ENCODE measurements around the gene PTPRN2. TPM values are rescaled to one million over a fixed set of nuclear protein-coding genes. Genes with fewer than 3 reads are reported as not detected.

PTPRN2 gene
- total and polyA plus RNA-seq, 2 of the 8 experiments (the other 6 are each of a cell fraction or from before 2014, with no cell fraction given): 2.6 to 4.5 TPM

DNA sequence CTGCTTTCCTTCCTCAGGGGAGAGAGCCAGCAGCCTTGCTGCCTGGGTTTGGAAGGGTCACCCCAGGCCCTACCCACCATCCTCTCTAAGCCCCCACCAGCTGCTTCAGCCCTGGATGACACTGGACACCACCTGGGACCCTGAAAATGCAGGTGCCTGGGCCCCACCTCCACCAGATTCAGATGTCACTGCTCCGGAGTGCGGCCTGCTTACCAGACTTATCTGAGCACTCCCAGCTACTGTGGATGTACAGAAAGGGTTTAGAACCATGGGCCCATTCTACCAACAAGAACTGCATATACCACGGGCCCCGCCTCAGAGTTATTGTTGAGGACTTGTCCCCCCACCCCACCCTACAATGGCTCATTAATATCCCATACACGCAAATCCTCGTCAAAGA, 172.3 kb downstream of the PTPRN2 start:
- Histone ChIP-seq H3K4me3 (ENCODE audit: extremely low read depth in 1 of 4, insufficient read depth in 2 of 4, low read depth in 3 of 4, low read length in 4 of 4) (no peak overlapping the region), H3K27me3 (replicated peaks in 1 of 4; ENCODE audit: control insufficient read depth in 3 of 4, extremely low read depth in 1 of 4, insufficient read depth in 3 of 4, low read length in 3 of 4) (no peaks in the 10 kb centered on the region), H3K18ac (ENCODE audit: extremely low read depth, low read length) (no peak overlapping the region), H2BK5ac (ENCODE audit: low read depth, low read length) (no peak overlapping the region), H2BK12ac (ENCODE audit: low read depth, low read length) (no peak overlapping the region), H3K9me3 (ENCODE audit: insufficient read depth in 2 of 2, low read depth in 1 of 2, low read length in 1 of 2) (peaks cover 17 to 26% of the 10 kb centered on the region in 2 experiments), H4K91ac (replicated peaks; ENCODE audit: insufficient read length, low read length) (no peak overlapping the region), H3K27ac (ENCODE audit: low read depth, low read length) (no peak overlapping the region), H2BK120ac (replicated peaks; ENCODE audit: low read depth, low read length) (no peak overlapping the region), H3K14ac (ENCODE audit: insufficient read length) (no peak overlapping the region), H2BK15ac (ENCODE audit: low read length) (no peak overlapping the region), H3K9ac (replicated peaks in 1 of 4; ENCODE audit: extremely low read depth in 1 of 4, low read depth in 3 of 4, low read length in 3 of 4) (no peak overlapping the region), H3K56ac (replicated peaks; ENCODE audit: insufficient read length, low read depth, low read length) (no peak overlapping the region), H3K4ac (replicated peaks; ENCODE audit: insufficient read length, low read depth, low read length) (no peak overlapping the region), H2AFZ (ENCODE audit: low read length) (no peak overlapping the region), H4K8ac (ENCODE audit: extremely low read depth, insufficient read depth, low read length) (no peak overlapping the region), H3K79me1 (ENCODE audit: low read depth, low read length) (no peaks in the 10 kb centered on the region), H3K36me3 (ENCODE audit: control insufficient read depth in 2 of 4, insufficient read depth in 4 of 4, low read length in 3 of 4) (no peaks in the 10 kb centered on the region), H3K23ac (ENCODE audit: insufficient read length) (no peak overlapping the region), H2AK5ac (ENCODE audit: low read depth, low read length) (no peak overlapping the region), H2BK20ac (ENCODE audit: low read length) (no peak overlapping the region), H3K4me1 (replicated peaks in 1 of 4; ENCODE audit: control insufficient read depth in 3 of 4, insufficient read depth in 4 of 4, low read length in 3 of 4) (peaks cover 0 to 4% (median 0%) of the 10 kb centered on the region in 4 experiments; a peak in 2 of 7 replicates), H4K5ac (ENCODE audit: insufficient read length, low read depth, low read length) (no peak overlapping the region), H4K20me1 (replicated peaks in 1 of 2; ENCODE audit: control insufficient read depth in 1 of 2, insufficient read depth in 2 of 2, low read length in 2 of 2) (no peaks in the 10 kb centered on the region), H3K4me2 (ENCODE audit: insufficient read depth in 1 of 2, low read depth in 2 of 2, low read length in 2 of 2) (no peak overlapping the region), H3K23me2 (ENCODE audit: low read depth, low read length) (no peaks in the 10 kb centered on the region), H3K79me2 (ENCODE audit: control insufficient read depth in 1 of 2, insufficient read depth in 2 of 2, low read length in 2 of 2) (no peaks in the 10 kb centered on the region)
- 89% methylated on average over 6 of the region's 6 CpGs; no CpG with 5 or more reads in 1 of the 2 experiments for WGBS, 2 experiments (ENCODE audit: extremely low coverage in 1 of 2, insufficient coverage in 1 of 2, insufficient read length in 1 of 2, insufficient replicate concordance in 2 of 2, low coverage in 1 of 2, low lambda C conversion rate in 2 of 2, missing lambda C conversion rate in 1 of 2)
- TF ChIP-seq YY1 (IDR thresholded peaks at IDR 0.05; ENCODE audit: low read depth, low read length): no peak
- TF ChIP-seq POLR2A (IDR thresholded peaks at IDR 0.05; ENCODE audit: control extremely low read depth in 1 of 2, low read depth in 2 of 2, low read length in 2 of 2): no peak
- TF ChIP-seq TCF12 (IDR thresholded peaks at IDR 0.05; ENCODE audit: low read depth, low read length): no peak
- no peak for TF ChIP-seq SP2 (IDR thresholded peaks at IDR 0.05; ENCODE audit: low read length)
- TF ChIP-seq, protein P1, sequence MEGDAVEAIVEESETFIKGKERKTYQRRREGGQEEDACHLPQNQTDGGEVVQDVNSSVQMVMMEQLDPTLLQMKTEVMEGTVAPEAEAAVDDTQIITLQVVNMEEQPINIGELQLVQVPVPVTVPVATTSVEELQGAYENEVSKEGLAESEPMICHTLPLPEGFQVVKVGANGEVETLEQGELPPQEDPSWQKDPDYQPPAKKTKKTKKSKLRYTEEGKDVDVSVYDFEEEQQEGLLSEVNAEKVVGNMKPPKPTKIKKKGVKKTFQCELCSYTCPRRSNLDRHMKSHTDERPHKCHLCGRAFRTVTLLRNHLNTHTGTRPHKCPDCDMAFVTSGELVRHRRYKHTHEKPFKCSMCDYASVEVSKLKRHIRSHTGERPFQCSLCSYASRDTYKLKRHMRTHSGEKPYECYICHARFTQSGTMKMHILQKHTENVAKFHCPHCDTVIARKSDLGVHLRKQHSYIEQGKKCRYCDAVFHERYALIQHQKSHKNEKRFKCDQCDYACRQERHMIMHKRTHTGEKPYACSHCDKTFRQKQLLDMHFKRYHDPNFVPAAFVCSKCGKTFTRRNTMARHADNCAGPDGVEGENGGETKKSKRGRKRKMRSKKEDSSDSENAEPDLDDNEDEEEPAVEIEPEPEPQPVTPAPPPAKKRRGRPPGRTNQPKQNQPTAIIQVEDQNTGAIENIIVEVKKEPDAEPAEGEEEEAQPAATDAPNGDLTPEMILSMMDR (IDR thresholded peaks at IDR 0.05; ENCODE audit: control extremely low read depth in 1 of 3, insufficient read depth in 1 of 3, low read depth in 1 of 3, low read length in 3 of 3): no peak
- TF ChIP-seq JUND (IDR thresholded peaks at IDR 0.05; ENCODE audit: low read length): no peak
- no peak for DNase-seq (ENCODE audit: low read depth in 1 of 2, low spot score in 2 of 2)
- POLR2A ChIA-PET (ENCODE audit: partially characterized antibody): no interaction called here
- CTCF ChIA-PET (ENCODE audit: partially characterized antibody): interaction anchor here (1.1 to 1.6 kb wide), 8 partner anchors 8 to 158 kb away, joined by 3 to 7 read pairs (median 4); no protein-coding TSS in a partner anchor
- no peak for FAIRE-seq

Data from H1 (cell line).